ENCODE measurements around the gene MYLK4.
A peak's percentile ranks its signal among the peaks of the same experiment; 100 is the strongest.

The MYLK4 gene

DNA sequence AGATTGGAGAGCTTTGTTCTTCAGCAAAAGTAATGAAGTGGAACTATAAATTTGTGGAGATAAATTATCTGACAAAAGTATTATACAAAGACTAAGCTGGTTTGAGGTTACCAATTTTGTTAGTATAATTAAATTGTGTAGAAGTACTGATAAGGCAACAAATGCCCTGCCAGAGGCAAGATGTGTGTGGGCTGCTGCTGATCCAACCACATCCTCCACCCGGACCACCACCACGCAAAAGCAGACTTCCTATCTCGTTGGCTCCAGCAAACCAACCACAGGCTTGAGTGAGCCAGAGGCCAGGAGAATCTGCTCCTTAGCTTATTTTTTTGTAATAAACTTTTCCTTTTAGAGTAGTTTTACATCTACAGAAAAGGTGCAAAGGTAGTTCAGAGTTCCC lies 1.1 kb upstream of the MYLK4 start:
- Histone ChIP-seq H3K4me3 (no peak overlapping the region), H3K4me1 (peaks cover 0 to 23% (median under 1%) of the 10 kb centered on the region in 4 donors), H3K27ac (no peak overlapping the region), H3K27me3 (no peaks in the 10 kb centered on the region), H3K9me3 (no peaks in the 10 kb centered on the region), H3K36me3 (no peaks in the 10 kb centered on the region)
- intact Hi-C loops (cut with DNase I; ENCODE audit: low total_unique reads) = loop anchor here (5.0 kb wide), 1 partner anchor 1155 kb away; no protein-coding TSS in a partner anchor
- no peak for DNase-seq
- TF ChIP-seq, protein P1, sequence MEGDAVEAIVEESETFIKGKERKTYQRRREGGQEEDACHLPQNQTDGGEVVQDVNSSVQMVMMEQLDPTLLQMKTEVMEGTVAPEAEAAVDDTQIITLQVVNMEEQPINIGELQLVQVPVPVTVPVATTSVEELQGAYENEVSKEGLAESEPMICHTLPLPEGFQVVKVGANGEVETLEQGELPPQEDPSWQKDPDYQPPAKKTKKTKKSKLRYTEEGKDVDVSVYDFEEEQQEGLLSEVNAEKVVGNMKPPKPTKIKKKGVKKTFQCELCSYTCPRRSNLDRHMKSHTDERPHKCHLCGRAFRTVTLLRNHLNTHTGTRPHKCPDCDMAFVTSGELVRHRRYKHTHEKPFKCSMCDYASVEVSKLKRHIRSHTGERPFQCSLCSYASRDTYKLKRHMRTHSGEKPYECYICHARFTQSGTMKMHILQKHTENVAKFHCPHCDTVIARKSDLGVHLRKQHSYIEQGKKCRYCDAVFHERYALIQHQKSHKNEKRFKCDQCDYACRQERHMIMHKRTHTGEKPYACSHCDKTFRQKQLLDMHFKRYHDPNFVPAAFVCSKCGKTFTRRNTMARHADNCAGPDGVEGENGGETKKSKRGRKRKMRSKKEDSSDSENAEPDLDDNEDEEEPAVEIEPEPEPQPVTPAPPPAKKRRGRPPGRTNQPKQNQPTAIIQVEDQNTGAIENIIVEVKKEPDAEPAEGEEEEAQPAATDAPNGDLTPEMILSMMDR (IDR thresholded peaks at IDR 0.05) = no peak

DNA sequence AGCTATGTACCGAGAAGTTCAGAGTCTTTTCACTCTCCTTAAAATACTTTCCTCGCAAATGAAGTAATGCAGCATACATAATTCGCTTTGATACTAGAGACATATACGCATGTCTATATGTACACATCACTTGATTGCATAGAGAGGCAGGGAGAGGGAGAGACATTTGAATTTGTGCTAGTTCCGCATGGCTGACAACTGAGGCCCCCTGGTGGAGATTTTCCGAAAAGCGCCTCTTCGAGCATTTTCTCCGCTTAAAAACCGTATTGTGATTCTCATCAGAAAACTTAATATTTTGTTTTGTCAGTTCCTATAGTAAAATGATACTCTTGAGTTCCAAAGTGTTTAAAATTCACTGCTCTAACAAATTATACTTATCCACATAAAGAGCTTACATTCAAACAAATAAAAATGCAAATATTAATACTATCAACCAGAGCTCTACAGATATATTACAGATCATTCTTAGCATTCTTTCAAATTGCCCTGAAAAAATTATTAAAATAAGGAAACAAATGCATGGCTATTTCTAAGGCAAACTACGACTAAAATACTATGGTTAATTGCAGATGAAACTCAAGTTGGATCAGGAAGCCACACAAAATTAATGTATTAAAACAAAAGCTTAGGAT lies 637 bp downstream of the MYLK4 start:
- TF ChIP-seq, protein P1 (IDR thresholded peaks at IDR 0.05) = peak; percentile 74 to 86
- Histone ChIP-seq H3K9me3 (no peaks in the 10 kb centered on the region), H3K36me3 (no peaks in the 10 kb centered on the region), H3K4me1 (peaks cover 0 to 6% (median 0%) of the 10 kb centered on the region in 4 donors), H3K27ac (no peak overlapping the region), H3K4me3 (peak overlapping the region; percentile 9 to 31), H3K27me3 (no peaks in the 10 kb centered on the region)
- intact Hi-C loops (cut with DNase I; ENCODE audit: low total_unique reads) = loop anchor here (5.0 kb wide), 1 partner anchor 1153 kb away; no protein-coding TSS in a partner anchor
- peak in 1 of 2 donors; percentile 74 for DNase-seq

DNA sequence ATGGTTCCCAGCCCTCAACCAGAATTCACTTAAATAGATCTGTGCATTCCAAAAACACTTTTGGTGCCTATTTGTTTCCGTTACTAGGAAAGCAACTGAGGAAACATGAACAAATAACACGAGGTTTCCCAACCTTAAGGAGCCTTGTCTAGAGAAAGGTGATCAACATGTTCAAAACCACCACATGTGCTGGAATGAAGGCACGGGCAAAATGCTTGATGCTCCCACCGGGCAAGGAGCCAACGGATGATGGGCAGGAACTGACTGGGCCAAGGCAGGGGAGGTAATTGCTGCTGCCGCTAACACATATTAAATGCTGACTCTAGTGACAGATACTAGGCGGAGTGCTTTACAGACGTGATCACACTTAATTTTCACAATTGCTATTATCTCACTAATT lies 2.5 kb downstream of the MYLK4 start:
- H3K9me3 ChIP-seq = no peaks in the 10 kb centered on the region
- intact Hi-C loops (cut with DNase I; ENCODE audit: low total_unique reads) = no loop called here
- H3K27me3 ChIP-seq = no peaks in the 10 kb centered on the region
- no peak overlapping the region for H3K4me3 ChIP-seq
- no peaks in the 10 kb centered on the region for H3K36me3 ChIP-seq
- TF ChIP-seq, protein P1 (IDR thresholded peaks at IDR 0.05) = no peak
- H3K4me1 ChIP-seq = peaks cover 0 to 19% (median 2%) of the 10 kb centered on the region in 4 donors
- no peak overlapping the region for H3K27ac ChIP-seq
- no peak for DNase-seq

- Histone ChIP-seq H3K4me1 (peaks cover 0 to 19% (median 2%) of the 10 kb centered on the region in 4 donors), H3K36me3 (no peaks in the 10 kb centered on the region), H3K27ac (no peak overlapping the region), H3K27me3 (no peaks in the 10 kb centered on the region), H3K9me3 (no peaks in the 10 kb centered on the region), H3K4me3 (no peak overlapping the region)
- intact Hi-C loops (cut with DNase I; ENCODE audit: low total_unique reads) = no loop called here
- no peak for DNase-seq
- TF ChIP-seq, protein P1 (IDR thresholded peaks at IDR 0.05) = no peak
Observed at GRCh38 chr6:2746557-2747061, 4.1 kb downstream of the MYLK4 start.

DNA sequence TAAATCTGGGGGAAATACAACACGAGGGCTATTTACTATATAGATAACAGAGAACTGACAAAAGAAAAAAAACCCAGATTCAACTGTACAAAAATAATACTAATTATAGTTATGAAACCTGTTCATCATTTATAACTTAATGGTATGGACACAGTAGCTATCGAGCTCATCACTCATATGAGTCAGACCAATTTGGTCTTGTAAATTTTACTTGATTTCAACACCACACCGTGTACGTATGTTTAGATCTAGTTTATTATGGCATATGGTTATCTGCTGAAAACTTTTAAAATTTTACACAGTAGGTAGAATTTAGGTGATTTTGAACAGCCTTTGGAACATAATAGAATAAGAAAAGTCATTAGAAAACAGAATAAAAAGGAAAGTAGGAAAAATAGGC lies 5.5 kb downstream of the MYLK4 start:
- DNase-seq = no peak
- no peak overlapping the region for H3K27ac ChIP-seq
- H3K36me3 ChIP-seq = no peaks in the 10 kb centered on the region
- intact Hi-C loops (cut with DNase I; ENCODE audit: low total_unique reads) = no loop called here
- no peaks in the 10 kb centered on the region for H3K9me3 ChIP-seq
- no peak overlapping the region for H3K4me3 ChIP-seq
- TF ChIP-seq, protein P1 (IDR thresholded peaks at IDR 0.05) = no peak
- peaks cover 0 to 19% (median 2%) of the 10 kb centered on the region in 4 donors for H3K4me1 ChIP-seq
- H3K27me3 ChIP-seq = no peaks in the 10 kb centered on the region
